Stimulated activated CD4-positive, alpha-beta T cell treated with anti-CD3 and anti-CD28 coated beads, Interleukin-12 subunit alpha, Interleukin-12 subunit beta, amount 100 ng/mL, for 48 hours (primary cell): Measurements from ENCODE around the gene BCAS3.

Source experiments
- DNase-seq, 3 donors: peaks; one replicate each; pipeline ENCODE4 v3.0.0-alpha.2; 2020; ENCODE audit warnings: low read depth in 2 of 3, low spot score in 1 of 3

Gene BCAS3

DNA sequence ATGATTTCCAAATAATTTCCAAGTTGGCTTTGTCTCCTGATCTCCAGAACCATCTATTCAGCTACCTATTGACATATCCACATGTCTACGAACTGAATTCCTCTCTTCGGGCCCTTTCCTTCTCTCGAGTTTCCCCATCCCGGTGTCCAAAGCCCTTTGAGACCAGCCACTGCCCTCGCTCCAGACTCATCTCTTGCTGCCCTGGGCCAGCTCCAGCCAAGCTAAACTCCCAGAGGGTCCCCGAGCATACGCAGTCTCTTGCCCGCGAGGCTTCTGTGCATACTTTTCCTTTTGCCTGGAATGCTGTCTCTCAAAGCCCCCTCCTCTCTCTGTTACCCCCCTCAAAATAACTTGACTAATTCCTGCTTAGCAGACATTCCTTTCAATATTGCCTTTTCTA is 694.8 kb downstream of the BCAS3 start:
- DNase-seq, result no peak

DNA sequence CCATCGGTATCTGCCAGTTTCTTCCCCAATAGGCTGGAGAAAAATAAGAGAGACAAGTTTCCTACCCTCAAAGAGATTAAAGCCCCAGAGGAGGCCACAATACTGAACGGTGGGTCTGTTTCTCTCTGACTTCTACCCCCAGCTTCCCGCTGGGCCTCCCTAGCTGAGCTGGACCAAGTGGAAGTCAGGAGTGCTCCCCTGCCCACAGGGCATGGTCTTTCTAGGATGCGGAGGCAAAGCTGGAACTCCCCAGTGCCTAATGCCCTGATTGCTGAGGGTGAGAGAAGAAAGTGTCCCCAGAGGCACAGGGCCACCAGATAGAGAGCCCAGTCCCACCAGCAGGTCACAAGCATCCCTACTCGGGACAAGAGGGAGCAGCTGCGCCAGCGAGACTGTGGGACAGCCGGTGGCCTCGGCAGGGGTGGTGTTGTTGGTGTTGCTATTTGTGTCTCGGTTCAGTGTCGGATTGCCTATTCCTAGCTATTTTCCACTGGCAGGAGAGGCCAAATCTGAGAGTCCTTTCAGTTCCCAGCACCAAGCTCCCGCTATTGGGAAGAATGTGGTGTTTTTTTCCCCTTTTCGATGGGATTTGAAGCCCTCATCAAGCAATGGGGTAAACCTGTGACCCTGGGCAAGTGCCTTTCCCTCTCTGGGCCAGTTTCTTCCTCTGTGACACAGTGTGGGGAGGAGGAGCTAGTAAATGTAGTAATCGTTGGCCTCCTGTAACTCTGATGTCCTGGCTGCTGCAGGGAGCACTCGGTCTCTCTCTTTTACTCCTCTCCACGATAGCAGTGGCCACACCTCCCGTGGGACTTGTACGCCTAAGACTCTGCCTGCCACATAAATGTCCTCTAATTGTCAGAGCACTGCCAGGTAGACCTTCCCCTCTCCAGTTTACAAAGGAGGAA is 699.5 kb downstream of the BCAS3 start:
- no peak for DNase-seq

DNA sequence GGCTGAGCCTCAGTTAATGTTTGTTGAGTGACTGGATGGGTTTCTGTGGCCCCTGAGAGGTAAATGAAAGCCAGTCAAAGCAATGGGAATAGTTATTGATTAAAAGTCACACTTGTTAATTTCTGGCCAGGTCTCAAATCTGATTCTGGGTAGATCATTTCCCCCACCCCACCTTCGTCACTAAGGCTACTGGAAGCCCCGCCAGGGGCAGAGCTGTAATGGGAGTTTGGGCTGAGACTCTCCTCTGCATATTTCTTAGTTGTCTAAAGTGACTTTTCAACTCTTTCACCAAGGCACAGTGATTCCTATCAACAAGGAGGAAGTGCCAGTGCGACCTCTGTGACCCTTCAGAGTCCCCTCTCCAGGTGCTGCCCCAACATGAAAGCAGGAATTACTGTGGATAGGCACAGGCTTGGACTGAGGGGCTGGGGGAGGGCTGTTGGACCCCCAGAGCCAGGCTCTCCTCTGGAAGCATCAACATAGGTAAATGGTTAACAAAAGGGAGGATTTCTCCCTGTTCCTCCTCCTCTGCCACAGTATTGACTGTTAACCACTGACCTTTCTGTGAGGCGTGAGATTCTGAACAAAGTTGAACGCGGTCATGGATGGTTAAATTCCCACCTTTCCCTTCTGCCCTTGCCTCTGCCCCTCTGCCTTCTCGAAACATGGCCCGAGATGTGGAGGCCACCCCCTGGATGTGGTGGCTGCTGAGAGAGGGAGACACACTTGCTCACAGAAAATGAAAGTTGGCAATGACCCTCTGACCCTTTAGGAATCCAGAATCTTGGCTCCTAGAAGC is 701.2 kb downstream of the BCAS3 start:
- no peak for DNase-seq

DNA sequence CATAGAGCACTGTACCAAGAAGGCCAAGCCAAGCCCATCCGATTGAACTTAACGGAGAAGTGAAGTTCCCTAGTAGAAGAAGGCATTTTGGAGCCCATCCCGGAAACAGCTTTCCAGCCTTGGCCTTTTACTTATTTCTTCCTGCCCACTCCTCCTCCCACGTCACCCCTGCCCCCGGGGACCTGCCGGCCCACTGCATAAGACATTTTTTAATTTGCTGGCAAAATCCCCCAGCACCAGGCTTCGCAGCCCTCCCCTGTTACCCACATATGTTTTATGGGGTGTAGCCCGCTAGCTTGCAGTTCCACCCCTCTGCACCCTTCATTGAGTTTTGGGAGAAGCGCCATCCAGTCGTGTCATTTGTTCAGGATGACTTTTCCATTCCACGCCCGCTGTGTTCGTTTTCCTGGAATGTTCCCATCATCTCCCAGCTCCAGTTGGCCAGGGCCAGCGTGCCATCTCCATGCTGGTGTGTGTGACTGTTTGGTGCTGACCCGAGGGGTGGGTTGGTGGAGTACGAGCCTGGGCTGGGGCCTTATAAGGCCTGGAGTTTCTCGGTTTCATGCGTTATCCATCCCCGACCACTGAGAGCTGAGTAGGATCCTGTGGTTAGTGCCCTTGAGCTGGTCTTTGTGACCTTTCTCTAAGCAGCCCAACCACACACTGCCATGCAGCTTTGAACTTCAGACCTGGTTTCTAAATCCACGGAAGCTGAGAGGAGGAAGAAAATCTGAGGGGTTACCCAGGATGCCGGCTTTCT is 702.0 kb downstream of the BCAS3 start:
- no peak for DNase-seq

DNA sequence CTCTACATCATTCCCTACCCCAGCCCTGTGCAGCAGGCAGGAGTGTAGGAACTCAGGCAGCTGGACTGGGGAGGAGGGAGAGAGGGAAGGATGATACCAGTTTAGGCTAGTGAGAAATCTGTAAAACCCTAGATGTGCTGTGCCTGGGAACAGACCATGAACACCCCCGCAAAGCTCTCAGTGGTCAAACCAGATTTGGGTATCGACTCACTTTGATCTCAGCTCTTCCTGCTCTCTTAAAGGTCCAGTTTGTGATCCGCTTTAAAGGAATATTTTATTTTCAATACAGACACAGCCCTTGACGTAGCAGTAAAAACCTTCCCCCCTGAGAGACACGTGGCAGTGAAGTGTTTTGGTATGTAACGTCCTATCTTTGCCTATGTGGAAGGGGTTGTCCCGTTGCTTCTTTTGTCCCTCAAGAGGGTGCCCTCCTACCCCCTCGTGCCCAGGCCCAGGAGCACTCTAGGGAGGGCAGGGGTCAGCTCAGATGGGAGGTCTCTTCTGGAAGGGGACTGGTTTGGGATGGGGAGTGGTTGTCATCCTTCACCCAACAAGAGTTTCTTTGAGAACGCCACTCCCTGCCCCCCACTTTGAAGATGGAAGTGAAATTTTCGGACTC is 702.7 kb downstream of the BCAS3 start:
- no peak for DNase-seq

DNA sequence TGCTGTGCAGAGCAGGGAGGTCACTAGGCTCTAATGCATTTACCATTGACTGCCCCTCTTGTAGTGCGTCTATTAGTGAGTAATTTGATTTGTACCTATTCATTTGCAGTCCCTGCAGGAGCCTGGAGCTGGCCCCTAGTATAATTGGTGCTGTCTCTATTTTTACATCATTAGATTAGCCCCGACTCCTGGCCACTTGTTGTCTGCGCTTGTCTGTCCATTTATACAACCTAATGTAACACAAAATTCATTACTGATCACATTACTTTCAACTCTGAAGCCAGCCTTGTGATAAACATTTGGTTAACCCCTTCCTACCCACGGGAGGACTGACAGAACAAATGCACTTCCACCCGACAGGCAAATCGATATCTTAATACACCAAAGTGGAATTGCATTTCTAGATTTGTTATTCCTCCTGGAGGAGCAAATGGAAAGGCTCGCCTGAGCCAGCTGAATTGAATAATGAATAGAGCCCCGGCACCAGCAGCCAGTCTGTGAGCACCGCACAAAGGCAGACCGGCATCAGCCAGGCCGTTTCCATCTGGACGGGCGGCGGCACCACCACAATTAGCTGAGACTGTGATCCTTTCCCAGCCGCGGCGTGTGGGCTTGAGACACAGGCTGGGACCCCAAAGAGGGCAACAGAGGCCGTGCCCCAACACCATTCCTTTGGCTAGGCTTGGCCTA is 703.3 kb downstream of the BCAS3 start:
- no peak for DNase-seq

DNA sequence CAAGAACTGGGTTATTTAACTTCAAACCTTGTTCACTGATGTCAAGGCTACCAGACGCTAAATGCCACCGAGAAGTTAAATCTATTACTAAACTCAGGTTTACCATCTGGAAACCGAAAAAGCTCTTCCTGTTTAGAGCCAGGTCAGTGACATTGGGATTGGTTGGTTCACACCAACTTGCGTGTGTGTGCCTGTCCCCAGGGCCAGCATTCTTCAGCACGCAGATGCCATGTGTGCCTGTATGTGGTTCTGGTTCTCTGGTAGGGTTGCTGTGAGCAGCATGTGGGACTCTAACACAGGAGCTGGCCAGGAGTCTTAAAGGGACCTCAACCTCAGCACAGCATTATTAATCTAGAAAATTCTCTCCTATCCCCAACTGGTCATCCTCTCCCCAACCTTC is 703.9 kb downstream of the BCAS3 start:
- DNase-seq, result no peak

DNA sequence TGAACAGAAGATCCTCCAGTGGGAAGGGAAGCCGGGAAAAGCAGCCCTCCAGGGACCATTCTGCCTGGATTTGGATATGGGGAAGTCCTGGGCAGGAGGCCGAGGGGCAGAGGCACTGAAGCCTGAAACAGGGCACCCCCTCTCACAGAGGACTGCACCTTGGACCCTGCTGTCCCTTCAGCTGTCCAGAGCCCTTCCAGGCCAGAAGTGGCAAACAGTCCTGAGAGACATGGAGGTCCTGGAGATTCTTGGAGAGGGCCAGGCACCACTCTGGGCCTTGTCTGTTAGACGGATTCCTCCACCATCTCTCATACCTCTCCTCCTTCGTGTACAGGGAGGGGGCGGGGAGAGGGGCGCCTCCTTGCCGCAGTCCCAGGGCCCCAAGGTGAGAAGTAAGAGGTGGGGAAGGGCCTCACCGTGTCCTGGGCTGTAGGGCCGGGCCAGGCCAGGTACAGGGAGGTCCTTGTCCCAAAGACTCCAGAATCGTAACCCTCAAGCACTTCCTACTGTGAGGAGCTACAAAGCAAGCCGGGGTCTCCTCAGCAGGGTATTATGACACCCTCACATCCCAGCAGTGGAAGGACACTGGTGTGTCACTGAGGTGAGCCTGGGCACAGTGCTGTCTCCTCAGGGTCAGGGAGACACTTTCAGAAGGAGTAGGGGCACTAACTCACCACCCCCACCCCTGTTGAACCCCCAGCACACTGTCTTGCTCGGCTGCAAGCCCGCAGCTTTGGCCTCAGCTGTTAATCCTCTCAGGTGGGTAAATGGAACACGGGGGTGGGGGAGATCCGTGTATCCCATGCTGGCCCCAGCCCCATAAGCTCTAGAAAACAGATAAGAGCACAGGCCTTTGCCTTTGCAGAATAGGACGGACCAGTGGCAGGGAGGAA is 705.4 kb downstream of the BCAS3 start:
- no peak for DNase-seq

DNA sequence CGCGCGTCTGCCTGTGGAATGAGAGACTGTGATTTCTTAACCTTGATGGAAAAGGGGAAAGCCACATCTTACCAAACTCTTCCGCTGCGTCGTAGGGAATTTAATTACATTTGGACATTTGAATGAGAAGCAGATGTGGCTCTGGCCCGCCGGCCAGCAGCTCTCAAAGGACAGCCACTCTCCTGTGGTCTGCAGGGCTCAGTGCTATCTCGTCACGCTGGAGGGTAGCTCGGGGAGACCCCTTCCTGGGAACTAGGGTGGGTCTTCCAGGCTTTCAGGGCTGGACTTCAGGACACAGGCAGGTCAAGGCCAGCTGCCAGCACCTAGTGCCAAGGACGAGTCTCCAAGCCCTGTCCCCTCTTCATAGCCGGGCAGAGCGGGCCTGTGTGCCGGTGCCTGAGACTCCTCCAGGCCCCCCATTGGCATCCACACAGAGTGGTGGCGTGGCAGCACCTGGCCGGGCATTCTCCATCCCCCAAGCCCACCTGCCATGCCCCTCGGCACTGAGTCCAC is 706.1 kb downstream of the BCAS3 start:
- DNase-seq, result no peak

DNA sequence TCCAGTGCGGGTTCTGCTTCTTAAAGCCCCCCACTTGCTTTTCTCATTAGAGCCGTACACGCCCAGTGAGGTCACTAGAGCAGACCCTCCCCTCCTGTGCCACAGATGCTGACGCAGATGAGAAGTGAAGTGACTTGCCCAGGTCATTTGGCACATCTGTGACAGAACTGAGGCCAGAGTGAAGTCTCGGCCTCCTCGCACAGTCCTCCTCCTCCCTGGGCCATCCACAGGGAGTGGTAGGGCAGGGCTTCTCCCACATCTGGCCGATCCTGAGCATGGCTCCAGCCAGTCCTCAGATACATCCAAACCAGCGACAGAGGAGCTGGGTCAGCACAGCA is 706.7 kb downstream of the BCAS3 start:
- DNase-seq, result no peak

DNA sequence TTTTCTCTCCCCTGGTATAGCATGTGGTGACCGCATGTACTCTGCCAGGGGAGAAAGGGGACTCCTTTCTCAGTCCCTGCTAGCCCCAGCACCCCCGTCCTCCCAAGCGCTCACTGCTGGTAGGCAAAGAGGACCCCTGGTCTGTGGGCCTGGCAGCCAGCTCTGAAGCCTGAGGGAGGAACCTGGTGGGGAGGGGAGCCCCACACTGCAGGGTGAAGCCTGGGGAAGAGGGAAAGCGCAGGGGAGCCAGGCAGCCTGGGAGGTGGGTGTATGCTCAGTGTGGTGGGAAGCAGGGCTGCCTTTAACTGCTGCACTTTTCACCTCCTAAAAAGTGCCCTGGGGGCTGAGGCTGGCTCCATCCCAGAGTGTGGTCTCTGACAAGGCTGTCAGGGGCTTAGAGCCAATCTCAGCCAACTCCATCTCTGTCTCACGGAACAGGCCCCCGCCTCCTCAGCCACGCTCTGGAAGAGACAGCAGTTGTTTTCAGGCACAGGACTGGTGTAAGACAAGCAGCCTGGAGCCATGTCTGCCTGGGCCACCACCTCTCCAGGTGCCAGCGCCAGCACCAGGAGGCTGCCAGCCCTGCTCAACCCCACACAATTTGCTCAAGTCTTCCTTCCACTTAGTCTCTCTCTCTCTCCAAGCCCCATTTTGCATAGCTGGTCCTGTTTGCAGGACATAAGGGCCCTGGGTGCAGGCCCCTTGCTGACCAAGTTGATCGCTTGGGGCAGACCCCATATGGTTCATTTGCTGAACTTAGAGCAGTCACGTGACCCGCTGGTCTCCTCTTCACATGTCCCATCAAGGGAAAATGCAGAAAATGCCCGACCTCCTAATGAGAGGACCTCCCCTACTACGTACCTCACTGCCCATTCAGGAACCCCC is 707.3 kb downstream of the BCAS3 start:
- DNase-seq, result no peak

DNA sequence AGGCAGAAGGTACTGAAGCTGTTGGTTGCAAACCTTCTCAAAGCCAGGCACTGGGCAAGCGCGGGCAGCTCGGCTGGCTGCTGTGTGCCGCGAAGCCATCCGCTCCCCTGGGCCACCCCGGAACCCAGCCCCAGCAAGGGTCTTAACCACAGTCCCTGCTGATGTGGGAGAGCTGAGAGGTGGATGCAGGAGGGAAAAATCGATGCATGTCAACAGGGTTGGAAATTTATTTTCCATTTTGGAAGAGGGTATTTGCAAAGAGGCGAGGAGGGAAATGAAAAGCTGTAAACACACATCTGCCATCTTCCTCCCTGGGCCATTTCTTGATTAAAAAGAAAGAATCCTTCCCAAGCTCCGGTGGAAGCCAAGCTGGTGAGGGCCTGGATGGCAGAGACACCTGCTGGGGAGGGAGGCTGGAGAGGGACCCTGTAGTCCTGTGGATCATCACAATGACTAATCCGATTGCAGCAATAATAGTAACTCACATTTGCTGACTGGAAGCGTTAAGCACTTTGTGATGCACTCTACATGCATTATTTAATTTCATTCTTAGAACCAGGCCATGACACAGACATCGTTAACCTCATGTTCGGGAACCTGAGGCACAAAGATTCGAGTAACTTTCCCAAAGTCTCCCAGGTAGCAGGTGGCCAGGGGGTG is 708.1 kb downstream of the BCAS3 start:
- DNase-seq, result no peak

DNA sequence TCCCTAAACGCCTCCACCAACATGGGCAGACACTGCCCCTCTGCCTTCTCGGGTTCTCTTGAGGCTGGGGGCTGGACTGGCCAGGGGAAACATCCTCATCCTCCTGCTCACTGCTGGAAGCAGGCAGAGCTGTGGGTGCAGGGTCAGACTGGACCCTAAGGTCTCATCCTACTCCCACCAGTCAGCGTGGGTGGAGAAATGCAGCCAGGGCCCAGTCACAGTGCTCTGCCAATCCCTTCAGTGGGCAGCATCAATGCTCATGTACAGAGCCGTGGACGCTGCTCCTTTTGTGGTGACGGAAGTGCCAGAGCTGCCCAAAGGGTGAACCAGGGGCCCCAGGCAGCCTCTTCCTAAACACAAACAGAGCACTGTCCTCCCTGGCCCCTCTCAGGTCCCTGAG is 708.6 kb downstream of the BCAS3 start:
- no peak for DNase-seq

DNA sequence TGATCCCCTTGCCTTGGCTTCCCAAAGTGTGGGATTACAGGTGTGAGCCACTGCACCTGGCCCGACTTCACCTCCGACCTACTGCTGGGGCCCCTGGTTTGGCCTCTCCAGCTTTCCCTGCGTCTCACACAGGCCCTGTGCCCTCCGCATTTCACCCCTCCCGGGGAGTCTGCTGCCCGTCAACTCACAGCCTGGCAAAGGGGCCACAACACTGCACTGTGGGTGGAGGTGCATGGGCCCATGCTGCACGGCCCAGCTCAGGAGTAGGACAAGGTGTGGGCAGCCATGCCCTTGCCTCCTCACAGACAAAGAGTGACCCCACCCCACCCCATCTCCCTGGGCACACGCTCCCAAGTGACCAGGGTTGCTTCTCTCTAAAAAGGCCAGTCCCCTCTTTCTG is 709.4 kb downstream of the BCAS3 start:
- no peak for DNase-seq

DNA sequence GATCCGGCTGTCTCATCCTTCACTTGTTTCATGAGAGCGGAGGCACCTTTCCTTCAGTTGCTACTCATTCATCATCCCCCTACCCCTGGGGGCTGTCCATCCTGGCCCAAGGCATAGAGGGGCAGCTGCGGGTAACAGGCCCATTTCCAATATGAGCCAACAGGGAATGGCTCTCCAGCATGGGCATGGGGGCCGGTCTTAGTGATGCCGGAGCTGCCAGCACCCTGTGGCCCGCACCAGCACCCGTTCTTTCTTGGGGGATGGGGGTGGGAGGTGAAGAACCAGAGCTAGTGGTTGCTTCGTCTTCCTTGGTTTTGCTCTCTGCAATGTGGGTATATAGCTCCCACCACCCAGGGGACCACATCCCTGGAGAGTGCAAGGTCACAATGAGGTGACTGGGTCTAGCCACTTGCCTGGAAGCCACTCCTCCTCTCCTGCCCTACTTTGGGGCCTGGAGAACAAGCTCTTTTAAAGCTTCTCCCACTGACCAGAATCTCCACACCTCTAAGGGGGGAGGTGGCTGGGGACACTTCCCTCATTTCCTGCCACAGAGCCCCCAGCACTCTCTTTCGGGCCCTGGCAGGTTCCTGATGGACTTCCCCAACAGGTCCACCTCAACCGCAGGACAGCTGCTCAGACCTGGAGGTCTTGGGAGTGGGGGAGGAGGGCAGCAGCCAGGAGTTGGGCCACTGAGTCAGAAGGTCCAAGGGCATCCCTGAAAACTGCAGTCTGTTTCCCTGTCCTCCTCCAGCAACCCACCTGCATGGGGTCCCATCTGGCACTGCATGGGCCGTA is 710.1 kb downstream of the BCAS3 start:
- DNase-seq, result no peak

DNA sequence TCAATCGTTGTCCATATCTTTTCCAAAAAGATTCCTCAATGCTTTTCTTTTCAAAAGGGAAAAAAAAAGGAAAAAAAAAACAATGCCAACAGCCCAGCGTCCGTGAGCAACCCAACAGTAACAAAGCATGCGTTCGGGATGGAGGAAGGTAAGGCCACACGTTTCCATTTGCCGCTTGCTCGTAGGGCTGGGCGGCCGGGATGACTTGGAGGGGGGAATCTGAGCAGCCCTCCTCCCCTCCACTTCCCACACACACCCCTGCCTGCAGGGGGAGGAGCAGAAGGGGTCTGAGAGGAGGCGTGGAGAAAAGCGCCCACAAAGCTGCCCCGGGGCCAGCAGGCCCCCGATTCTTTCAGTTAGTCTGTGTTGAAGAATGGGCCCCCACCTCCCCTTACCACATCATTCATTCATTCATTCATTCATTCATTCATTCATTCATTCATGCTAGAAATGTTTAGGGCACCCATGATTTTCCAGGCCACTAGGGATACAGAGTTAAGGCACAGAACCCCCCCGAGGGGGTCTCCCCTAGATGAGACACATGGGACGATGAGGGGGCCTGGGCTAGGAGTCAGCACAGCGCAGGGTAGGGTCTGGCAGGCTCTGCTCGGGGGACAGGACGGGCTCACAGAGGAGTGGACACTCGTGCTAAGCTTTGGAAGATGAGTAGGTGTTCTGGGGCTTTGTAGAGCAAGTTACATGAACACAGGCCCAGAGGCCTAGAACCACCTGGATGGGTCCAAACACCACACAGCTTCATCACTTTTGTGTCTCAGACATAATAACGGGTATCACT is 711.1 kb downstream of the BCAS3 start:
- no peak for DNase-seq
